SU-DHL-6 (cell line): ENCODE measurements around the gene SF3B3.

Source experiments
- H2AFZ ChIP-seq: fragments of 200-600 bp; sonication (generic); 2 replicates; pipeline ENCODE4 v1.6.1; 2014; ENCODE audit warnings: low read depth, mild to moderate bottlenecking, moderate library complexity, mixed read lengths, antibody characterized with exemption, low read length; ENCODE audit not compliant: severe bottlenecking
- H3F3A ChIP-seq: fragments of 200-600 bp; shearing (Covaris generic); 2 replicates; pipeline ENCODE4 v1.6.0; 2016; ENCODE audit warnings: antibody characterized with exemption, mild to moderate bottlenecking; ENCODE audit not compliant: insufficient read depth
- H3K27ac ChIP-seq: fragments of 200-600 bp; sonication (generic); 2 replicates; pipeline ENCODE4 v1.5.1; 2016; ENCODE audit warnings: low read depth, mild to moderate bottlenecking, low read length, moderate library complexity, mixed read lengths
- H3K27me3 ChIP-seq: fragments of 200-600 bp; sonication (generic), shearing (Covaris generic); 2 replicates; pipeline ENCODE4 v1.6.0; 2014; ENCODE audit warnings: mild to moderate bottlenecking, low read length
- H3K36me3 ChIP-seq: fragments of 200-600 bp; sonication (generic); 2 replicates; pipeline ENCODE4 v1.6.1; 2014; ENCODE audit warnings: mild to moderate bottlenecking, low read length, mixed read lengths
- H3K4me2 ChIP-seq: fragments of 300-600, 200-600 bp; shearing (Covaris generic), sonication (generic); 2 replicates; pipeline ENCODE4 v1.6.0; 2014; ENCODE audit warnings: low read length, low read depth, mild to moderate bottlenecking; ENCODE audit not compliant: poor library complexity, severe bottlenecking
- H3K4me3 ChIP-seq: fragments of 200-600 bp; sonication (generic); 2 replicates; pipeline ENCODE4 v1.5.1; 2014; ENCODE audit warnings: antibody characterized with exemption, low read length, mild to moderate bottlenecking, mixed read lengths; ENCODE audit not compliant: insufficient read depth, poor library complexity, severe bottlenecking
- H3K79me2 ChIP-seq: fragments of 200-600 bp; sonication (generic); 2 replicates; pipeline ENCODE4 v1.6.1; 2014; ENCODE audit warnings: mild to moderate bottlenecking, low read length, moderate library complexity; ENCODE audit not compliant: insufficient read depth
- H3K9ac ChIP-seq: fragments of 200-600 bp; sonication (generic); 2 replicates; pipeline ENCODE4 v1.7.0; 2014; ENCODE audit warnings: mild to moderate bottlenecking, low read length
- H3K9me2 ChIP-seq: fragments of 200-600 bp; sonication (generic); replicated peaks from 2 replicates; pipeline ENCODE4 v1.6.1; 2014; ENCODE audit warnings: low read length; ENCODE audit not compliant: insufficient read depth
- H3K9me3 ChIP-seq: fragments of 200-600 bp; sonication (generic); 2 replicates; pipeline ENCODE4 v1.6.1; 2014; ENCODE audit warnings: low read length, mixed read lengths; ENCODE audit not compliant: insufficient read depth
- H4K20me1 ChIP-seq: fragments of 200-600 bp; sonication (generic); 2 replicates; pipeline ENCODE4 v1.6.1; 2014; ENCODE audit warnings: low read depth, mild to moderate bottlenecking, antibody characterized with exemption, low read length, moderate library complexity, mixed read lengths
- EZH2phosphoT487 ChIP-seq: fragments of 200-600 bp; sonication (generic), shearing (Covaris generic); conservative IDR thresholded peaks from 2 replicates; pipeline ENCODE4 v1.6.1; 2018; ENCODE audit warnings: mild to moderate bottlenecking, antibody characterized with exemption, low read length, moderate library complexity, mixed read lengths
- TF ChIP-seq, protein P1 (sequence below): fragments of 200-600 bp; sonication (generic); IDR thresholded peaks from one replicate; pipeline ENCODE4 v1.5.1; 2017; ENCODE audit warnings: antibody characterized with exemption, mild to moderate bottlenecking, low read length, moderate library complexity; ENCODE audit not compliant: insufficient read depth, poor library complexity, severe bottlenecking

Gene SF3B3

DNA sequence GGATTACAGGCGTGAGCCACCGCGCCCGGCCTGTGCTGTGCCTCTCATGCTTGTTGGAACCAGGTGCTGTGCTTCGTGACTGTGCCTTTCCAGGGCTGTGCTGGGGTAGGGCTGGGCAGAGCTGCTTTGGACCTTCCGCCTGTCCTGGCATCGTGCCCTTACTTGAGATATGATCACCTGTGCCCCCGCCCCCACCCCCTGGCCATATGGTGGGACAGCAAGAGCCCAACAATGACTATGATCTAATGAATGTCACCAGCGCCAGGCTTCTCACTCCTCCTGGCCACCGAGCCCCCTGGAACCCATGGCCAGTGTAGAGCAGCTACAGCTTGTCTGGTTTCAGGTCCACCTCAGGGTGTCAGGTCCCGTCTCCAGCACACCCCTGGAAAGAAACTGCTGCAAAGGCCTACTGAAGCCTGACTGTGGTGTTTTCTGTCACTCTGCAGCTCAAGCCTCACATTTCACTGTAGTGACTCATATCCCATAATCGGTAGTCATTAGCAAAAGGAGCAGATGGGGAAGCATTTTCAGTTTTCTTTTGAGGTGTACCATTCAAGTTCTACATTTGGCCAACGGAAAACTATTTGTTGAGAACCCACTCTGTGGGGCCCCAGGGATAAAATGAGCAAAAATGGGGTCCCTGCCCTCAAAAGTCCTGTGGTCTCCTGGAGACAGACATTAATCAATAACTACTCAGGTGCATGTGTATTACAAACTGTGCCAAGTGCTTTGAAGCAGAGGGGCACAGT lies 47.2 kb upstream of the SF3B3 start:
- H4K20me1 ChIP-seq: no peaks in the 10 kb centered on the region
- no peaks in the 10 kb centered on the region for H3F3A ChIP-seq
- no peak overlapping the region for H3K4me3 ChIP-seq
- TF ChIP-seq, protein P1, sequence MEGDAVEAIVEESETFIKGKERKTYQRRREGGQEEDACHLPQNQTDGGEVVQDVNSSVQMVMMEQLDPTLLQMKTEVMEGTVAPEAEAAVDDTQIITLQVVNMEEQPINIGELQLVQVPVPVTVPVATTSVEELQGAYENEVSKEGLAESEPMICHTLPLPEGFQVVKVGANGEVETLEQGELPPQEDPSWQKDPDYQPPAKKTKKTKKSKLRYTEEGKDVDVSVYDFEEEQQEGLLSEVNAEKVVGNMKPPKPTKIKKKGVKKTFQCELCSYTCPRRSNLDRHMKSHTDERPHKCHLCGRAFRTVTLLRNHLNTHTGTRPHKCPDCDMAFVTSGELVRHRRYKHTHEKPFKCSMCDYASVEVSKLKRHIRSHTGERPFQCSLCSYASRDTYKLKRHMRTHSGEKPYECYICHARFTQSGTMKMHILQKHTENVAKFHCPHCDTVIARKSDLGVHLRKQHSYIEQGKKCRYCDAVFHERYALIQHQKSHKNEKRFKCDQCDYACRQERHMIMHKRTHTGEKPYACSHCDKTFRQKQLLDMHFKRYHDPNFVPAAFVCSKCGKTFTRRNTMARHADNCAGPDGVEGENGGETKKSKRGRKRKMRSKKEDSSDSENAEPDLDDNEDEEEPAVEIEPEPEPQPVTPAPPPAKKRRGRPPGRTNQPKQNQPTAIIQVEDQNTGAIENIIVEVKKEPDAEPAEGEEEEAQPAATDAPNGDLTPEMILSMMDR: no peak
- TF ChIP-seq EZH2phosphoT487: no peak
- H3K9ac ChIP-seq: no peak overlapping the region
- no peak overlapping the region for H3K27ac ChIP-seq
- H3K4me2 ChIP-seq: no peak overlapping the region
- no peaks in the 10 kb centered on the region for H3K36me3 ChIP-seq
- no peak overlapping the region for H2AFZ ChIP-seq
- no peaks in the 10 kb centered on the region for H3K9me3 ChIP-seq
- no peaks in the 10 kb centered on the region for H3K79me2 ChIP-seq
- H3K27me3 ChIP-seq: no peaks in the 10 kb centered on the region
- no peaks in the 10 kb centered on the region for H3K9me2 ChIP-seq

DNA sequence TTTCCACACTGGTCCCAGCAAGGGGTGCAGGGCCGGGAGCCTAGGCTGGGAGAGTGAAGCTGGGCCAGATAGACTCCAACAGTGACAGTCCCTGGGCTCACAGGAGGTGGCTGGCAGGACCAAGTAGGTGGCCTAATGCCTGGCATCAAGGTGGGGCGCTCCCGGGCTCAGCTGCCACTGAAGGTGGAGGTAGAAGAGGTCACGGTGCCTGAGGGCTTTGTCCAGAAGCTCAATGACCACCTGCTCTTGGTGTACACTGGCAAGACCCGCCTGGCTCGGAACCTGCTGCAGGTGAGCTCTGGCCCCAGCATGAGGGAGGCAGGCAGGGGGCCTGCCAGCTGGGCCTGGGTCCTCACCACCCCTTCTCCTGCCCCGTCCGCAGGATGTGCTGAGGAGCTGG lies 45.4 kb upstream of the SF3B3 start:
- Histone ChIP-seq H3K27me3 (no peaks in the 10 kb centered on the region), H3K4me2 (no peak overlapping the region), H3K9ac (no peak overlapping the region), H3K79me2 (no peaks in the 10 kb centered on the region), H3F3A (no peaks in the 10 kb centered on the region), H3K36me3 (no peaks in the 10 kb centered on the region), H3K9me2 (no peaks in the 10 kb centered on the region), H2AFZ (no peak overlapping the region), H3K4me3 (no peak overlapping the region), H4K20me1 (no peaks in the 10 kb centered on the region), H3K9me3 (no peaks in the 10 kb centered on the region), H3K27ac (no peak overlapping the region)
- TF ChIP-seq EZH2phosphoT487: no peak
- TF ChIP-seq, protein P1: no peak

DNA sequence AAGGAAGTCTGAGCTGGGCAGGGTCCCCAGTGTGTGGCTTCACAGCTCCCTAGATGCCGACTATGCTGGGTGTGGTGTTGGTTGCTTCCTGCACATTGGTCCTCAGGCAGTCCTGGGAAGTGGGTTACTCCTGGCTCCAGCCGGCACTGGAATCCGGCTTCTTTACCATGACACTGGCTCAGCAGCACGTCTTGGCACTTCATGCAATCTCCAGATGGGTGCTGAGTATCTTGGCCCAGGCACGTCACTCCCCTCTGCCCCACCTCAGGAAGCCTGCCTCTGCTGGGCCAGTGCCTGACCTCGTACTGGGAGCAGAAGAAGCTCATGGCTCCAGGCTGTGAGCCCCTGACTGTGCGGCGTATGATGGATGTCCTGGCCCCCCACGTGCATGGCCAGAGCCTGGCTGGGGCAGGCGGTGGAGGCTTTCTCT lies 44.7 kb upstream of the SF3B3 start:
- TF ChIP-seq, protein P1: no peak
- TF ChIP-seq EZH2phosphoT487: no peak
- H3K4me3 ChIP-seq: no peak overlapping the region
- no peaks in the 10 kb centered on the region for H3K9me3 ChIP-seq
- H3K36me3 ChIP-seq: no peaks in the 10 kb centered on the region
- H3K9me2 ChIP-seq: no peaks in the 10 kb centered on the region
- no peaks in the 10 kb centered on the region for H4K20me1 ChIP-seq
- no peak overlapping the region for H3K27ac ChIP-seq
- H3K4me2 ChIP-seq: no peak overlapping the region
- no peaks in the 10 kb centered on the region for H3K27me3 ChIP-seq
- H3K9ac ChIP-seq: no peak overlapping the region
- H3F3A ChIP-seq: no peaks in the 10 kb centered on the region
- H3K79me2 ChIP-seq: no peaks in the 10 kb centered on the region
- H2AFZ ChIP-seq: no peak overlapping the region
